Spleen (tissue), 11 donors: ENCODE results near the gene SEMA6D. TPM values are rescaled to one million over a fixed set of nuclear protein-coding genes. Genes with fewer than 3 reads are reported as not detected.

ENCODE experiments used
- DNase-seq: peaks from one replicate; pipeline ENCODE4 v3.0.0-alpha.2; 2020
- H3K27ac ChIP-seq, 8 donors: fragments of 200-600 bp; sonication (generic) in 7 of 8; 1 replicate in 4 of 8; 2 replicates in 4 of 8; pipeline versions ENCODE4 v1.5.0 to v1.8.0; 2016 to 2021; ENCODE audit warnings: inconsistent platforms in 4 of 8, mild to moderate bottlenecking in 4 of 8, moderate library complexity in 1 of 8
- H3K27me3 ChIP-seq, 7 donors: fragments of 200-600 bp; sonication (generic) in 6 of 7; replicated peaks in 1 of 7; 1 replicate in 4 of 7; 2 replicates in 3 of 7; pipeline versions ENCODE4 v1.5.0 to v1.8.0; 2016 to 2021; ENCODE audit warnings: inconsistent platforms in 3 of 7, mild to moderate bottlenecking in 1 of 7
- H3K36me3 ChIP-seq, 6 donors: fragments of 200-600 bp; sonication (generic) in 5 of 6; 1 replicate in 4 of 6; 2 replicates in 2 of 6; pipeline versions ENCODE4 v1.5.0 to v1.8.0; 2016 to 2021; ENCODE audit warnings: inconsistent platforms in 2 of 6
- H3K4me1 ChIP-seq, 6 donors: fragments of 200-600 bp; sonication (generic) in 5 of 6; 1 replicate in 3 of 6; 2 replicates in 3 of 6; pipeline versions ENCODE4 v1.5.0 to v1.8.0; 2016 to 2021; ENCODE audit warnings: inconsistent platforms in 3 of 6
- H3K4me3 ChIP-seq, 8 donors: fragments of 200-600 bp; sonication (generic) in 7 of 8; 1 replicate in 4 of 8; 2 replicates in 4 of 8; pipeline versions ENCODE4 v1.5.0 to v1.8.0; 2016 to 2021; ENCODE audit warnings: inconsistent platforms in 4 of 8, mild to moderate bottlenecking in 4 of 8, moderate library complexity in 2 of 8
- H3K9me3 ChIP-seq, 8 donors: fragments of 200-600 bp; sonication (generic) in 7 of 8; 1 replicate in 4 of 8; 2 replicates in 4 of 8; pipeline versions ENCODE4 v1.5.0 to v1.8.0; 2016 to 2021; ENCODE audit warnings: inconsistent platforms in 4 of 8
- CTCF ChIP-seq, 11 experiments: fragments of 200-600 bp in 7 of 11; fragments of 450-650 bp in 4 of 11; sonication (generic) in 4 of 11; IDR thresholded peaks in 8 of 11; conservative IDR thresholded peaks in 3 of 11; 1 replicate in 7 of 11; 2 replicates in 4 of 11; pipeline versions ENCODE4 v1.4.0 to v1.8.0; 2016 to 2021; ENCODE audit warnings: antibody characterized with exemption in 11 of 11, inconsistent platforms in 4 of 11, mild to moderate bottlenecking in 1 of 11
- POLR2A ChIP-seq, 3 donors: fragments of 450-650 bp; IDR thresholded peaks; one replicate each; pipeline ENCODE4 v1.5.1; 2017; ENCODE audit warnings: antibody characterized with exemption in 3 of 3, mild to moderate bottlenecking in 1 of 3
- POLR2AphosphoS5 ChIP-seq, 3 donors: sonication (generic); formaldehyde crosslinking; IDR thresholded peaks; one replicate each; pipeline ENCODE4 v1.5.1; 2017; ENCODE audit warnings: antibody characterized with exemption in 3 of 3
- WGBS, 5 donors: extraction: QIAGEN DNeasy Blood & Tissue Kit in 3 of 5; methylation state at CpG; one replicate each; pipeline versions ENCODE4 v1.1.5 to v1.1.7; 2013 to 2018; 5-methylcytosine and 5-hydroxymethylcytosine counted together
- intact Hi-C: fragments of 100-400 bp; cut with DNase I; formaldehyde crosslinking; loops from one replicate; pipeline ENCODE4 v1.15.0; 2023; ENCODE audit warnings: low total_unique reads
- polyA plus RNA-seq, 3 donors: library from polyadenylated mRNA; stranded (reverse); fragments of 200-250 nt; gene quantifications; one replicate each; pipeline ENCODE4 v1.2.1, GENCODE V29; 2013
- total RNA-seq, 7 donors: library from RNA; depleted of rRNA in 3 of 7; stranded (reverse); fragments of >200 nt in 3 of 7; fragmentation: NEBNext Ultra II Directional in 4 of 7; extraction: Animal tissue kit (Norgen Biotek cat#: 25700) in 4 of 7; gene quantifications; one replicate each; pipeline versions ENCODE4 v1.1.0 to v1.2.1, GENCODE V29; 2016 to 2021
- donor health status: healthy with polysubstance abuse.
- donor health status: DM: no; HTN: no; CAD: no; lungs with moderate emphysema.
- donor health status: DM: no; HTN: no; CAD: no.
- donor health status: Bipolar disorder and iron deficiency.
- donor health status: healthy.
- donor health status: DM: no; HTN: no; CAD: no.
- donor health status: DM: yes; HTN: yes; CAD: no.

Gene SEMA6D
- total and polyA plus RNA-seq, 10 donors, result 0.52 to 6.5 (median 2.3) TPM

- Histone ChIP-seq H3K4me3 (no peak overlapping the region), H3K27me3 (no peaks in the 10 kb centered on the region), H3K9me3 (no peaks in the 10 kb centered on the region), H3K36me3 (no peaks in the 10 kb centered on the region), H3K27ac (no peak overlapping the region), H3K4me1 (no peaks in the 10 kb centered on the region)
- WGBS, 5 donors, result 58 to 80% (median 69%) methylated on average over 1 of the region's 1 CpG
- TF ChIP-seq CTCF (IDR thresholded peaks at IDR 0.05 in 8 of 11, conservative IDR thresholded peaks at IDR 0.05 in 3 of 11) (no peak), POLR2AphosphoS5 (IDR thresholded peaks at IDR 0.05) (no peak), POLR2A (IDR thresholded peaks at IDR 0.05) (no peak)
- no peak for DNase-seq
- intact Hi-C loops, result no loop called here
These were observed 73.9 kb downstream of the SEMA6D start for GRCh38 chr15:47791161-47791560.

- Histone ChIP-seq H3K27me3 (no peaks in the 10 kb centered on the region), H3K4me1 (no peaks in the 10 kb centered on the region), H3K36me3 (no peaks in the 10 kb centered on the region), H3K4me3 (no peak overlapping the region), H3K9me3 (no peaks in the 10 kb centered on the region), H3K27ac (no peak overlapping the region)
- intact Hi-C loops, result no loop called here
- WGBS, 5 donors, result 70 to 99% (median 91%) methylated on average over 2 of the region's 2 CpGs
- no peak for DNase-seq
- TF ChIP-seq CTCF (IDR thresholded peaks at IDR 0.05 in 8 of 11, conservative IDR thresholded peaks at IDR 0.05 in 3 of 11) (no peak), POLR2A (IDR thresholded peaks at IDR 0.05) (no peak), POLR2AphosphoS5 (IDR thresholded peaks at IDR 0.05) (no peak)
These were observed 74.9 kb downstream of the SEMA6D start for GRCh38 chr15:47792231-47792630.

- Histone ChIP-seq H3K9me3 (no peaks in the 10 kb centered on the region), H3K27me3 (no peaks in the 10 kb centered on the region), H3K36me3 (no peaks in the 10 kb centered on the region), H3K4me3 (no peak overlapping the region), H3K27ac (no peak overlapping the region), H3K4me1 (no peaks in the 10 kb centered on the region)
- intact Hi-C loops, result no loop called here
- WGBS, 5 donors, result 64 to 79% (median 70%) methylated on average over 3 of the region's 3 CpGs
- no peak for DNase-seq
- TF ChIP-seq POLR2AphosphoS5 (IDR thresholded peaks at IDR 0.05), result no peak
- TF ChIP-seq CTCF (IDR thresholded peaks at IDR 0.05 in 8 of 11, conservative IDR thresholded peaks at IDR 0.05 in 3 of 11), result no peak
- no peak for TF ChIP-seq POLR2A (IDR thresholded peaks at IDR 0.05)
These were observed 77.1 kb downstream of the SEMA6D start for GRCh38 chr15:47794252-47794914.

- Histone ChIP-seq H3K27ac (no peak overlapping the region), H3K4me1 (no peaks in the 10 kb centered on the region), H3K36me3 (no peaks in the 10 kb centered on the region), H3K9me3 (no peaks in the 10 kb centered on the region), H3K27me3 (no peaks in the 10 kb centered on the region), H3K4me3 (no peak overlapping the region)
- DNase-seq, result no peak
- 49 to 62% (median 60%) methylated on average over 3 of the region's 3 CpGs for WGBS, 5 donors
- intact Hi-C loops, result no loop called here
- TF ChIP-seq CTCF (IDR thresholded peaks at IDR 0.05 in 8 of 11, conservative IDR thresholded peaks at IDR 0.05 in 3 of 11), result no peak
- TF ChIP-seq POLR2A (IDR thresholded peaks at IDR 0.05), result no peak
- TF ChIP-seq POLR2AphosphoS5 (IDR thresholded peaks at IDR 0.05), result no peak
These were observed 78.6 kb downstream of the SEMA6D start for GRCh38 chr15:47795864-47796263.
